HCT116 (cell line): ENCODE measurements around the gene TCF7L2. TPM values are rescaled to one million over a fixed set of nuclear protein-coding genes. Genes with fewer than 3 reads are reported as not detected.
A peak's percentile ranks its signal among the peaks of the same experiment; 100 is the strongest.

Experiments used
- ATAC-seq: fragments of 200-7000 bp; cut with Tn5 transposase; 2 replicates; pipeline ENCODE4 v1.9.1; 2020; ENCODE audit warnings: mild to moderate bottlenecking, moderate library complexity
- BruUV-seq: library from RNA; stranded (reverse); fragments of 400-500 nt; replicated peaks from 2 replicates; lab custom pipeline; 2021; lab: Mats Ljungman, UMichigan
- CTCF ChIA-PET: fragments of 300-600 bp; sonication (Branson Sonifier 250); formaldehyde crosslinking; loops from one replicate; lab custom pipeline; 2021; ENCODE audit warnings: antibody characterized with exemption; lab: Charles Lee
- POLR2A ChIA-PET: fragments of 300-600, 350-600 bp; sonication (Branson Sonifier 250); formaldehyde crosslinking; loops from one replicate; lab custom pipeline; 2021; ENCODE audit warnings: antibody characterized with exemption; lab: Charles Lee
- RAD21 ChIA-PET, 2 experiments: fragments of 300-600 bp; sonication (Branson Sonifier 250); formaldehyde crosslinking; loops; one replicate each; lab custom pipeline; 2023; ENCODE audit warnings: low total read pairs in 2 of 2; ENCODE audit not compliant: uncharacterized antibody in 2 of 2, unreplicated experiment in 2 of 2, low non-redundant PET in 1 of 2; lab: Charles Lee
- DNase-seq: peaks from one replicate; pipeline ENCODE4 v3.0.0-alpha.2; 2010; ENCODE audit warnings: low read depth, low spot score
- H2AFZ ChIP-seq: fragments of 200-600 bp; shearing (Covaris generic), sonication (generic); 2 replicates; pipeline ENCODE4 v1.6.1; 2017; ENCODE audit warnings: low read depth, mixed run types, mixed read lengths, antibody characterized with exemption, low read length; ENCODE audit not compliant: poor library complexity, severe bottlenecking
- H3K27ac ChIP-seq: 2 replicates; pipeline ENCODE4 v1.5.1; 2012; ENCODE audit warnings: low read depth, low read length
- H3K27me3 ChIP-seq: fragments of 200-600 bp; sonication (generic); 2 replicates; pipeline ENCODE4 v1.6.1; 2016; ENCODE audit warnings: mixed run types, low read length, mixed read lengths; ENCODE audit not compliant: insufficient read depth
- H3K36me3 ChIP-seq, 2 experiments: fragments of 200-500 bp in 1 of 2; fragments of 200-600 bp in 1 of 2; sonication (Bioruptor generic) in 1 of 2; sonication (generic) in 1 of 2; 2 replicates each; pipeline versions ENCODE4 v1.5.1 to v1.6.1; 2014 to 2016; ENCODE audit warnings: low read length in 2 of 2, inconsistent platforms in 1 of 2, mixed read lengths in 1 of 2, mixed run types in 1 of 2; ENCODE audit not compliant: insufficient read depth in 2 of 2, control insufficient read depth in 1 of 2
- H3K4me1 ChIP-seq, 2 experiments: fragments of 200-600 bp in 1 of 2; sonication (generic) in 1 of 2; 2 replicates each; pipeline versions ENCODE4 v1.5.1 to v1.6.1; 2012 to 2017; ENCODE audit warnings: low read length in 2 of 2, inconsistent platforms in 1 of 2, mild to moderate bottlenecking in 1 of 2, mixed read lengths in 1 of 2, mixed run types in 1 of 2, moderate library complexity in 1 of 2; ENCODE audit not compliant: insufficient read depth in 2 of 2, control insufficient read depth in 1 of 2
- H3K4me2 ChIP-seq: fragments of 200-600 bp; sonication (generic); 2 replicates; pipeline ENCODE4 v1.6.1; 2017; ENCODE audit warnings: mixed run types, low read length, mixed read lengths
- H3K4me3 ChIP-seq, 2 experiments: fragments of 200-600 bp in 1 of 2; sonication (generic) in 1 of 2; replicated peaks in 1 of 2; 2 replicates each; pipeline ENCODE4 v1.5.1; 2011 to 2016; ENCODE audit warnings: low read length in 2 of 2, control low read depth in 1 of 2, low read depth in 1 of 2, mild to moderate bottlenecking in 1 of 2, mixed read lengths in 1 of 2, mixed run types in 1 of 2
- H3K79me2 ChIP-seq: fragments of 200-600 bp; sonication (generic); 2 replicates; pipeline ENCODE4 v1.6.1; 2017; ENCODE audit warnings: mild to moderate bottlenecking, mixed run types, low read length, moderate library complexity, mixed read lengths; ENCODE audit not compliant: insufficient read depth
- H3K9ac ChIP-seq: fragments of 200-600 bp; sonication (generic); 2 replicates; pipeline ENCODE4 v1.6.1; 2016; ENCODE audit warnings: low read length, mixed read lengths
- H3K9me2 ChIP-seq: fragments of 200-600 bp; sonication (generic), shearing (Covaris generic); 2 replicates; pipeline ENCODE4 v1.6.1; 2017; ENCODE audit warnings: mixed run types, mild to moderate bottlenecking, moderate library complexity; ENCODE audit not compliant: insufficient read depth
- H3K9me3 ChIP-seq, 2 experiments: fragments of 200-500 bp in 1 of 2; fragments of 200-600 bp in 1 of 2; sonication (Bioruptor generic) in 1 of 2; sonication (generic) in 1 of 2; 2 replicates each; pipeline ENCODE4 v1.6.1; 2014 to 2017; ENCODE audit warnings: low read length in 2 of 2, mixed read lengths in 2 of 2, inconsistent platforms in 1 of 2, low read depth in 1 of 2, mild to moderate bottlenecking in 1 of 2, mixed run types in 1 of 2, moderate library complexity in 1 of 2; ENCODE audit not compliant: control insufficient read depth in 1 of 2, insufficient read depth in 1 of 2
- H4K20me1 ChIP-seq: fragments of 200-600 bp; sonication (generic), shearing (Covaris generic); 2 replicates; pipeline ENCODE4 v1.6.1; 2017; ENCODE audit warnings: mixed run types, mild to moderate bottlenecking, moderate library complexity; ENCODE audit not compliant: insufficient read depth
- CEBPB ChIP-seq: IDR thresholded peaks from 2 replicates; pipeline ENCODE4 v1.6.1; 2012; ENCODE audit warnings: low read depth
- EZH2phosphoT487 ChIP-seq: fragments of 200-600 bp; IDR thresholded peaks from 2 replicates; pipeline ENCODE4 v1.6.1; 2018; ENCODE audit warnings: antibody characterized with exemption, borderline replicate concordance
- JUND ChIP-seq: IDR thresholded peaks from 2 replicates; pipeline ENCODE4 v1.6.1; 2012
- POLR2AphosphoS5 ChIP-seq: IDR thresholded peaks from 2 replicates; pipeline ENCODE4 v1.6.1; 2011; ENCODE audit warnings: mild to moderate bottlenecking, low read depth, low read length, moderate library complexity
- ZFX ChIP-seq: fragments of 450-650 bp; IDR thresholded peaks from 2 replicates; pipeline ENCODE4 v1.6.1; 2017
- intact Hi-C: fragments of 100-400 bp; cut with micrococcal nuclease; formaldehyde crosslinking; loops from 2 replicates; pipeline ENCODE4 v1.10.0; 2022
- total RNA-seq: library from RNA; stranded (reverse); gene quantifications from one replicate; pipeline ENCODE4 v1.2.1, GENCODE V29; 2021; ENCODE audit not compliant: unreplicated experiment
- TF ChIP-seq, protein P1 (sequence below): IDR thresholded peaks from 2 replicates; pipeline ENCODE4 v1.6.1; 2011; ENCODE audit warnings: mild to moderate bottlenecking, low read length, moderate library complexity; ENCODE audit not compliant: insufficient replicate concordance; ENCODE audit errors: extremely low read depth

The TCF7L2 gene
- total RNA-seq, 1 experiment from 2014 or later: 164 TPM

DNA sequence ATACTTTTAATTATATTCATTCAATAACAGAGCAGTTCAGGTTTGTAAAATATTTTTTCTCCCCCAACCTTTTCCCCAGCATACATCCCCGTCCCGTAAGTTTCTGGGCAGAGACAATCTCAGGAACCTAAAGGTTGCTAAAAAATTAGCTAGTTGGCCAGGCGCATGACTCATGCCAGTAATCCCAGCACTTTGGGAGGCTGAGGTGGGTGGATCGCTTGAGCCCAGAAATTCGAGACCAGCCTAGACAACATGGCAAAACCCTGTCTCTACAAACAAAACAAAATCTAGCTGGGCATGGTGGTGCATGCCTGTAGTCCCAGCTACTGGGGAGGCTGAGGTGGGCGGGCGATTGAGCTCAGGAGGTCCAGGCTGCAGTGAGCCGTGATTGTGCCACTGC is 40.2 kb downstream of the TCF7L2 start:
- intact Hi-C loops: no loop called here
- DNase-seq (no peak), ATAC-seq (no peak)
- Histone ChIP-seq H3K27ac (no peak overlapping the region), H3K9me2 (no peaks in the 10 kb centered on the region), H3K9me3 (no peaks in the 10 kb centered on the region), H3K27me3 (no peaks in the 10 kb centered on the region), H3K4me2 (no peak overlapping the region), H4K20me1 (peaks cover 40% of the 10 kb centered on the region), H2AFZ (no peak overlapping the region), H3K9ac (no peak overlapping the region), H3K36me3 (peaks cover 57 to 62% of the 10 kb centered on the region in 2 experiments), H3K4me3 (no peak overlapping the region), H3K4me1 (peaks cover 28 to 50% of the 10 kb centered on the region in 2 experiments), H3K79me2 (peaks cover 99% of the 10 kb centered on the region)
- ChIA-PET CTCF (no interaction called here), POLR2A (no interaction called here), RAD21 (interaction anchor here (0.7 to 1.0 kb wide), 2 partner anchors 83 to 471 kb away, joined by 3 read pairs; no protein-coding TSS in a partner anchor)
- TF ChIP-seq, protein P1, sequence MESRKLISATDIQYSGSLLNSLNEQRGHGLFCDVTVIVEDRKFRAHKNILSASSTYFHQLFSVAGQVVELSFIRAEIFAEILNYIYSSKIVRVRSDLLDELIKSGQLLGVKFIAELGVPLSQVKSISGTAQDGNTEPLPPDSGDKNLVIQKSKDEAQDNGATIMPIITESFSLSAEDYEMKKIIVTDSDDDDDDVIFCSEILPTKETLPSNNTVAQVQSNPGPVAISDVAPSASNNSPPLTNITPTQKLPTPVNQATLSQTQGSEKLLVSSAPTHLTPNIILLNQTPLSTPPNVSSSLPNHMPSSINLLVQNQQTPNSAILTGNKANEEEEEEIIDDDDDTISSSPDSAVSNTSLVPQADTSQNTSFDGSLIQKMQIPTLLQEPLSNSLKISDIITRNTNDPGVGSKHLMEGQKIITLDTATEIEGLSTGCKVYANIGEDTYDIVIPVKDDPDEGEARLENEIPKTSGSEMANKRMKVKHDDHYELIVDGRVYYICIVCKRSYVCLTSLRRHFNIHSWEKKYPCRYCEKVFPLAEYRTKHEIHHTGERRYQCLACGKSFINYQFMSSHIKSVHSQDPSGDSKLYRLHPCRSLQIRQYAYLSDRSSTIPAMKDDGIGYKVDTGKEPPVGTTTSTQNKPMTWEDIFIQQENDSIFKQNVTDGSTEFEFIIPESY: no peak
- TF ChIP-seq POLR2AphosphoS5 (no peak), EZH2phosphoT487 (no peak), ZFX (no peak), JUND (no peak)
- BruUV-seq: no TSS peak

DNA sequence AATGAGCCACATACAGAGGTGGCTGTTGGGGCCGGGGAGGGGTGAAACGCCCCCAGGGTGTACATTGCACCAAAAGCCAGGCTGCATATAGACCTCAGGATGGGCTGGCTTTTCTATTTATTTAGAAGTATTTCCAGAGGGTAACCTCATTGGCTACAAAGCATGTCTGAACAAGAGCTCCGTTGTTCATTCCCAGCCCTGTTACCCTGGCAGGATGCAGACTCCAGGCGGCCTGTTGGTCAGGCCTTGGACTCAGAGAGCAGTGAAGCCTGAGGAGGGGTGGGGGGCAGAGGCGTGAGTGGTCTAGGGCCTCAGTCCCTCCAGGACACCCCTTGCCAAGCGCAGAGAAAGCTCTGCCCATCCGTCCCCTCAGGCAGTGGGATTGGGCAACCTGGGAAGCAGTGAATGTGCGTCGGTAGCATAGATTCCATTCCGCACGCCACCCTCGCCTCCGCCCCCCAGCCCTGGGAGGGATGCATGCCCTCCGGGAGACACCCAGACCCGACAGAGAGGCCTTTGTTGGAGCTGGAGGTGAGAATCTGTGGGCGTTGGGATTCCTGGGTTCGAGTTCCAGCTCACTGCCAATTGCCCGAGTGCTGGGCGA is 41.9 kb downstream of the TCF7L2 start:
- no peaks in the 10 kb centered on the region for H3K27me3 ChIP-seq
- TF ChIP-seq POLR2AphosphoS5: 0 out of 2 replicates have a peak, but pooled peaks have one; percentile 1
- no peak for TF ChIP-seq CEBPB
- TF ChIP-seq, all 23 proteins: peak for 1
- H3K4me3 ChIP-seq: no peak overlapping the region
- no peak overlapping the region for H3K9ac ChIP-seq
- intact Hi-C loops: no loop called here
- peak; percentile 27 for ATAC-seq
- ChIA-PET RAD21 (no interaction called here), CTCF (no interaction called here), POLR2A (no interaction called here)
- no TSS peak for BruUV-seq
- no peak for DNase-seq
- no peaks in the 10 kb centered on the region for H3K9me3 ChIP-seq
- H3K4me2 ChIP-seq: no peak overlapping the region
- H2AFZ ChIP-seq: no peak overlapping the region
- H3K36me3 ChIP-seq: peaks cover 50 to 60% of the 10 kb centered on the region in 2 experiments
- peaks cover 99% of the 10 kb centered on the region for H3K79me2 ChIP-seq
- peaks cover 32% of the 10 kb centered on the region for H4K20me1 ChIP-seq
- peak overlapping the region; percentile 12; the same call in 1 of the 2 replicates for H3K27ac ChIP-seq
- H3K4me1 ChIP-seq: peaks cover 20 to 38% of the 10 kb centered on the region in 2 experiments
- H3K9me2 ChIP-seq: no peaks in the 10 kb centered on the region
